Uterus (tissue), 2 donors: ENCODE results near the gene KIF17.
"Not testable (repeated sequence)": the region's sequence is repeated elsewhere in the genome, so short reads cannot be mapped to it uniquely, and the experiment has no call there.

Source experiments
- CTCF ChIP-seq, 4 experiments: fragments of 200-600 bp in 2 of 4; fragments of 450-650 bp in 2 of 4; sonication (generic) in 2 of 4; IDR thresholded peaks; one replicate each; pipeline ENCODE4 v1.5.1; 2016 to 2019; ENCODE audit warnings: antibody characterized with exemption in 4 of 4, mild to moderate bottlenecking in 2 of 4, moderate library complexity in 1 of 4
- POLR2A ChIP-seq, 2 donors: fragments of 450-650 bp; IDR thresholded peaks; one replicate each; pipeline ENCODE4 v1.6.1; 2016; ENCODE audit warnings: antibody characterized with exemption in 2 of 2, mild to moderate bottlenecking in 1 of 2, moderate library complexity in 1 of 2

GRCh38 chr1:20673626-20674025 is 44.2 kb downstream of the KIF17 start:
- not testable (repeated sequence) for TF ChIP-seq CTCF, POLR2A (IDR thresholded peaks at IDR 0.05)
